GM23338 (cell line): ENCODE measurements around the gene CDH12. TPM values are rescaled to one million over a fixed set of nuclear protein-coding genes. Genes with fewer than 3 reads are reported as not detected.

Experiments
- ATAC-seq: fragments of 200-7000 bp; cut with Tn5 transposase; 3 replicates; pipeline ENCODE4 v1.9.1; 2020
- DNase-seq: peaks from one replicate; pipeline ENCODE4 v3.0.0-alpha.2; 2015; ENCODE audit warnings: low spot score
- H2AFZ ChIP-seq: fragments of 200-600 bp; sonication (generic); 2 replicates; pipeline ENCODE4 v1.8.0; 2016; ENCODE audit warnings: antibody characterized with exemption, mild to moderate bottlenecking, moderate library complexity
- H3F3A ChIP-seq: fragments of 200-600 bp; sonication (generic); replicated peaks from 2 replicates; pipeline ENCODE4 v1.8.0; 2017; ENCODE audit warnings: antibody characterized with exemption, mixed run types, low read depth
- H3K27ac ChIP-seq: fragments of 200-600 bp; sonication (generic); 2 replicates; pipeline ENCODE4 v1.6.1; 2016; ENCODE audit warnings: low read depth
- H3K27me3 ChIP-seq: fragments of 200-600 bp; sonication (generic); 2 replicates; pipeline ENCODE4 v1.8.0; 2016; ENCODE audit warnings: mild to moderate bottlenecking, mixed run types, moderate library complexity; ENCODE audit not compliant: insufficient read depth
- H3K36me3 ChIP-seq: fragments of 200-600 bp; sonication (generic); 2 replicates; pipeline ENCODE4 v1.8.0; 2016; ENCODE audit warnings: mild to moderate bottlenecking; ENCODE audit not compliant: insufficient read depth
- H3K4me1 ChIP-seq: fragments of 200-600 bp; sonication (generic); 2 replicates; pipeline ENCODE4 v1.8.0; 2016; ENCODE audit warnings: mild to moderate bottlenecking, moderate library complexity; ENCODE audit not compliant: insufficient read depth
- H3K4me2 ChIP-seq: fragments of 200-600 bp; sonication (generic); 2 replicates; pipeline ENCODE4 v1.7.1; 2017; ENCODE audit warnings: mixed run types
- H3K4me3 ChIP-seq: fragments of 200-600 bp; sonication (generic); 2 replicates; pipeline ENCODE4 v1.6.1; 2016; ENCODE audit warnings: mixed run types
- H3K79me2 ChIP-seq: fragments of 200-600 bp; sonication (generic); replicated peaks from 2 replicates; pipeline ENCODE4 v1.8.0; 2017; ENCODE audit warnings: mild to moderate bottlenecking; ENCODE audit not compliant: insufficient read depth
- H3K9me2 ChIP-seq: fragments of 200-600 bp; sonication (generic); 2 replicates; pipeline ENCODE4 v1.8.0; 2017; ENCODE audit not compliant: insufficient read depth
- H4K20me1 ChIP-seq: fragments of 200-600 bp; sonication (generic); replicated peaks from 2 replicates; pipeline ENCODE4 v1.8.0; 2017; ENCODE audit warnings: mild to moderate bottlenecking; ENCODE audit not compliant: insufficient read depth
- H3K27ac Mint-ChIP-seq: 2 replicates; pipeline ENCODE4 v1.8.0; 2020; ENCODE audit warnings: inconsistent platforms, mild to moderate bottlenecking, moderate library complexity, mixed read lengths
- H3K27me3 Mint-ChIP-seq: 3 replicates; pipeline ENCODE4 v1.8.0; 2022; ENCODE audit warnings: low read depth, mild to moderate bottlenecking, moderate library complexity, mixed read lengths, inconsistent platforms; ENCODE audit not compliant: insufficient read depth, poor library complexity
- H3K36me3 Mint-ChIP-seq: 3 replicates; pipeline ENCODE4 v1.8.0; 2021; ENCODE audit warnings: low read depth, mild to moderate bottlenecking, inconsistent platforms, moderate library complexity, mixed read lengths
- H3K4me1 Mint-ChIP-seq: 3 replicates; pipeline ENCODE4 v1.8.0; 2020; ENCODE audit warnings: mild to moderate bottlenecking, inconsistent platforms, mixed read lengths
- H3K4me3 Mint-ChIP-seq: 3 replicates; pipeline ENCODE4 v1.8.0; 2021; ENCODE audit warnings: moderate library complexity, mild to moderate bottlenecking, inconsistent platforms, mixed read lengths
- H3K9me3 Mint-ChIP-seq: 3 replicates; pipeline ENCODE4 v1.8.0; 2020; ENCODE audit warnings: moderate library complexity, mild to moderate bottlenecking, inconsistent platforms, mixed read lengths
- EZH2phosphoT487 ChIP-seq: fragments of 200-600 bp; sonication (generic); IDR thresholded peaks from one replicate; pipeline ENCODE4 v1.8.1; 2018; ENCODE audit warnings: antibody characterized with exemption; ENCODE audit not compliant: unreplicated experiment
- JUNB ChIP-seq: IDR thresholded peaks from one replicate; pipeline ENCODE4 v1.6.1; 2016; ENCODE audit warnings: antibody characterized with exemption; ENCODE audit not compliant: unreplicated experiment
- NANOG ChIP-seq: IDR thresholded peaks from 2 replicates; pipeline ENCODE4 v1.6.1; 2016; ENCODE audit warnings: antibody characterized with exemption, borderline replicate concordance
- STAT1 ChIP-seq: IDR thresholded peaks from one replicate; pipeline ENCODE4 v1.6.1; 2016; ENCODE audit warnings: antibody characterized with exemption; ENCODE audit not compliant: unreplicated experiment
- ZNF114 ChIP-seq: fragments of 250-450 bp; sonication (Bioruptor Pico); IDR thresholded peaks from 2 replicates; pipeline ENCODE4 v1.5.0; 2020; ENCODE audit warnings: mild to moderate bottlenecking, moderate library complexity
- polyA plus RNA-seq: library from polyadenylated mRNA; unstranded; fragments of >200 nt; fragmentation: Nextera tagmentation; extraction: Ambion mirVana; gene quantifications from 2 replicates; pipeline ENCODE4 v1.2.1, GENCODE V29; 2016
- total RNA-seq: library from RNA; depleted of rRNA; stranded (reverse); fragments of >200 nt; shearing (Covaris generic); gene quantifications from 2 replicates; pipeline ENCODE4 v1.2.3, GENCODE V29; 2014
- TF ChIP-seq, protein P1 (sequence below): IDR thresholded peaks from one replicate; pipeline ENCODE4 v1.6.1; 2018; ENCODE audit warnings: antibody characterized with exemption; ENCODE audit not compliant: unreplicated experiment
- TF ChIP-seq, protein P2 (sequence below), 2 experiments: fragments of 200-600 bp in 1 of 2; sonication (generic) in 1 of 2; conservative IDR thresholded peaks; 2 replicates each; pipeline versions ENCODE4 v1.5.1 to v1.6.1; 2016 to 2017; ENCODE audit warnings: antibody characterized with exemption in 2 of 2, low read depth in 2 of 2, mild to moderate bottlenecking in 2 of 2, moderate library complexity in 1 of 2
- TF ChIP-seq, protein P3 (sequence below): IDR thresholded peaks from 2 replicates; pipeline ENCODE4 v1.6.1; 2016; ENCODE audit warnings: antibody characterized with exemption

Gene CDH12
- total and polyA plus RNA-seq, 2 experiments from 2014 or later, result not detected

DNA sequence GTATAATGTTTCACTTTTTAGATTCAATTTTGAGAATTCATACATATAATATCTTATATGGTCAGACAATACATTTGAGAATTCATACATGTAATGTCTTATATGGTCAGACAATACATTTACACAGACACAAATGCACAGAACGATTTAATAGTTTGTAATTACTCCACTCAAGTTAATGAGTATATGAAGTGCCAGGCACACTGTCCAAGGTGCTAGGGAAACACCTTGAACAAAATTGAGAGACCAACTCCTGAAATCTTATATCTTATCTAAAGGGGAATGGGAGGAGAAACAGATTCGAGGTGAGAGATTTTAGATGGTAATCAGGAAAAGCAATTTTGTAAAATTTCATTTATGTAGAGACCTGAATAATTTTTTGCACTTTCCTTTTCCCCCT, 994.7 kb downstream of the CDH12 start:
- TF ChIP-seq, protein P1, sequence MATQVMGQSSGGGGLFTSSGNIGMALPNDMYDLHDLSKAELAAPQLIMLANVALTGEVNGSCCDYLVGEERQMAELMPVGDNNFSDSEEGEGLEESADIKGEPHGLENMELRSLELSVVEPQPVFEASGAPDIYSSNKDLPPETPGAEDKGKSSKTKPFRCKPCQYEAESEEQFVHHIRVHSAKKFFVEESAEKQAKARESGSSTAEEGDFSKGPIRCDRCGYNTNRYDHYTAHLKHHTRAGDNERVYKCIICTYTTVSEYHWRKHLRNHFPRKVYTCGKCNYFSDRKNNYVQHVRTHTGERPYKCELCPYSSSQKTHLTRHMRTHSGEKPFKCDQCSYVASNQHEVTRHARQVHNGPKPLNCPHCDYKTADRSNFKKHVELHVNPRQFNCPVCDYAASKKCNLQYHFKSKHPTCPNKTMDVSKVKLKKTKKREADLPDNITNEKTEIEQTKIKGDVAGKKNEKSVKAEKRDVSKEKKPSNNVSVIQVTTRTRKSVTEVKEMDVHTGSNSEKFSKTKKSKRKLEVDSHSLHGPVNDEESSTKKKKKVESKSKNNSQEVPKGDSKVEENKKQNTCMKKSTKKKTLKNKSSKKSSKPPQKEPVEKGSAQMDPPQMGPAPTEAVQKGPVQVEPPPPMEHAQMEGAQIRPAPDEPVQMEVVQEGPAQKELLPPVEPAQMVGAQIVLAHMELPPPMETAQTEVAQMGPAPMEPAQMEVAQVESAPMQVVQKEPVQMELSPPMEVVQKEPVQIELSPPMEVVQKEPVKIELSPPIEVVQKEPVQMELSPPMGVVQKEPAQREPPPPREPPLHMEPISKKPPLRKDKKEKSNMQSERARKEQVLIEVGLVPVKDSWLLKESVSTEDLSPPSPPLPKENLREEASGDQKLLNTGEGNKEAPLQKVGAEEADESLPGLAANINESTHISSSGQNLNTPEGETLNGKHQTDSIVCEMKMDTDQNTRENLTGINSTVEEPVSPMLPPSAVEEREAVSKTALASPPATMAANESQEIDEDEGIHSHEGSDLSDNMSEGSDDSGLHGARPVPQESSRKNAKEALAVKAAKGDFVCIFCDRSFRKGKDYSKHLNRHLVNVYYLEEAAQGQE, result peak; percentile 33
- TF ChIP-seq EZH2phosphoT487, result no peak
- Mint-ChIP-seq H3K27ac (no peak overlapping the region), H3K4me3 (no peak overlapping the region)

DNA sequence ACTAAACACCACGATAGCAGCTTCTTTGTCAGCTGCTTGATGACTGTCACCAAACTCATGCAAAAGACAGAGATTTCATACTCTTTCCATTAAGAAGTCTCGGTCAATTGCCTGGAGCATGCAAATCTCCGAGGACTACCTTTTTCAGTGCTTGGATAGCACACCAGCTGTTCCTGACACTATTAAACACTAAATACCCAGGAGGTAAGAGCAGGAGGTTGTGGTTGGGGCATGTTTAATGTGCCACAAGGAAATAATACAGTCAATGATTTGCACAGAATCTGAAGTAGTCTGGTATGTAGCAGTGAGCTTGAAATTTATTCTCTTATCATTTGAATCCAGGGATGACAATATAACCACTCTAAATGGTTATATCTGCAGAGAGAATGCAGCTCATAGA, 996.2 kb downstream of the CDH12 start:
- H3K4me3 Mint-ChIP-seq, result no peak overlapping the region
- no peak for DNase-seq
- peaks cover 5% of the 10 kb centered on the region; the same call in 2 of the 3 replicates for H3K4me1 Mint-ChIP-seq
- H3K9me3 Mint-ChIP-seq, result no peaks in the 10 kb centered on the region
- no peak overlapping the region for H3K27ac Mint-ChIP-seq
- no peak for ATAC-seq
- Histone ChIP-seq H3K4me1 (peaks cover 4% of the 10 kb centered on the region; the same call in 1 of the 2 replicates), H2AFZ (no peak overlapping the region; the same call in 1 of the 2 replicates), H4K20me1 (no peaks in the 10 kb centered on the region), H3K79me2 (no peaks in the 10 kb centered on the region), H3F3A (no peaks in the 10 kb centered on the region), H3K4me2 (no peak overlapping the region), H3K9me2 (no peaks in the 10 kb centered on the region), H3K36me3 (no peaks in the 10 kb centered on the region), H3K27me3 (no peaks in the 10 kb centered on the region), H3K27ac (no peak overlapping the region), H3K4me3 (no peak overlapping the region)
- H3K27me3 Mint-ChIP-seq, result no peaks in the 10 kb centered on the region
- H3K36me3 Mint-ChIP-seq, result no peaks in the 10 kb centered on the region
- TF ChIP-seq, protein P2, sequence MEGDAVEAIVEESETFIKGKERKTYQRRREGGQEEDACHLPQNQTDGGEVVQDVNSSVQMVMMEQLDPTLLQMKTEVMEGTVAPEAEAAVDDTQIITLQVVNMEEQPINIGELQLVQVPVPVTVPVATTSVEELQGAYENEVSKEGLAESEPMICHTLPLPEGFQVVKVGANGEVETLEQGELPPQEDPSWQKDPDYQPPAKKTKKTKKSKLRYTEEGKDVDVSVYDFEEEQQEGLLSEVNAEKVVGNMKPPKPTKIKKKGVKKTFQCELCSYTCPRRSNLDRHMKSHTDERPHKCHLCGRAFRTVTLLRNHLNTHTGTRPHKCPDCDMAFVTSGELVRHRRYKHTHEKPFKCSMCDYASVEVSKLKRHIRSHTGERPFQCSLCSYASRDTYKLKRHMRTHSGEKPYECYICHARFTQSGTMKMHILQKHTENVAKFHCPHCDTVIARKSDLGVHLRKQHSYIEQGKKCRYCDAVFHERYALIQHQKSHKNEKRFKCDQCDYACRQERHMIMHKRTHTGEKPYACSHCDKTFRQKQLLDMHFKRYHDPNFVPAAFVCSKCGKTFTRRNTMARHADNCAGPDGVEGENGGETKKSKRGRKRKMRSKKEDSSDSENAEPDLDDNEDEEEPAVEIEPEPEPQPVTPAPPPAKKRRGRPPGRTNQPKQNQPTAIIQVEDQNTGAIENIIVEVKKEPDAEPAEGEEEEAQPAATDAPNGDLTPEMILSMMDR (conservative IDR thresholded peaks at IDR 0.05; ENCODE audit: low read depth in 2 of 2), result no peak
- TF ChIP-seq NANOG, result no peak
- no peak for TF ChIP-seq JUNB
- TF ChIP-seq, protein P1, result no peak
- no peak for TF ChIP-seq STAT1
- no peak for TF ChIP-seq ZNF114 (CRISPR knock-in tag)
- TF ChIP-seq, protein P3, sequence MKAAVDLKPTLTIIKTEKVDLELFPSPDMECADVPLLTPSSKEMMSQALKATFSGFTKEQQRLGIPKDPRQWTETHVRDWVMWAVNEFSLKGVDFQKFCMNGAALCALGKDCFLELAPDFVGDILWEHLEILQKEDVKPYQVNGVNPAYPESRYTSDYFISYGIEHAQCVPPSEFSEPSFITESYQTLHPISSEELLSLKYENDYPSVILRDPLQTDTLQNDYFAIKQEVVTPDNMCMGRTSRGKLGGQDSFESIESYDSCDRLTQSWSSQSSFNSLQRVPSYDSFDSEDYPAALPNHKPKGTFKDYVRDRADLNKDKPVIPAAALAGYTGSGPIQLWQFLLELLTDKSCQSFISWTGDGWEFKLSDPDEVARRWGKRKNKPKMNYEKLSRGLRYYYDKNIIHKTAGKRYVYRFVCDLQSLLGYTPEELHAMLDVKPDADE, result no peak

More for the DNA sequence above, 994.7 kb downstream of the CDH12 start:
- peaks cover 4% of the 10 kb centered on the region; the same call in 1 of the 2 replicates for H3K4me1 ChIP-seq
- H3K27me3 ChIP-seq, result no peaks in the 10 kb centered on the region
- Mint-ChIP-seq H3K36me3 (no peaks in the 10 kb centered on the region), H3K27me3 (no peaks in the 10 kb centered on the region), H3K4me1 (peaks cover 9% of the 10 kb centered on the region; the same call in 2 of the 3 replicates), H3K9me3 (no peaks in the 10 kb centered on the region)
- H3F3A ChIP-seq, result no peaks in the 10 kb centered on the region
- H3K4me3 ChIP-seq, result no peak overlapping the region
- DNase-seq (no peak), ATAC-seq (no peak)
- no peak overlapping the region for H2AFZ ChIP-seq
- no peaks in the 10 kb centered on the region for H3K9me2 ChIP-seq
- no peaks in the 10 kb centered on the region for H4K20me1 ChIP-seq
- H3K79me2 ChIP-seq, result no peaks in the 10 kb centered on the region
- H3K27ac ChIP-seq, result no peak overlapping the region
- no peaks in the 10 kb centered on the region for H3K36me3 ChIP-seq
- no peak overlapping the region for H3K4me2 ChIP-seq
